Fibroblast of mammary gland (primary cell): ENCODE measurements around the gene DNMBP.

Experiments
- DNase-seq: peaks from one replicate; pipeline ENCODE4 v3.0.0-alpha.2; 2010; ENCODE audit warnings: low read depth
- H3K4me3 ChIP-seq: 2 replicates; pipeline ENCODE4 v1.5.1; 2011; ENCODE audit warnings: low read depth, mild to moderate bottlenecking, low read length, moderate library complexity; ENCODE audit not compliant: control insufficient read depth
- CTCF ChIP-seq: conservative IDR thresholded peaks from 2 replicates; pipeline ENCODE4 v1.5.1; 2011; ENCODE audit warnings: low read depth, low read length, inconsistent platforms; ENCODE audit not compliant: control insufficient read depth, insufficient read depth

DNMBP gene

GRCh38 chr10:99920901-99921300 lies 88.8 kb downstream of the DNMBP start:
- no peak for TF ChIP-seq CTCF
- DNase-seq: peak; percentile 71

GRCh38 chr10:99920486-99920885 lies 89.3 kb downstream of the DNMBP start:
- TF ChIP-seq CTCF: no peak
- H3K4me3 ChIP-seq: no peak overlapping the region
- DNase-seq: no peak

More at GRCh38 chr10:99920901-99921300, 88.8 kb downstream of the DNMBP start:
- no peak overlapping the region for H3K4me3 ChIP-seq

GRCh38 chr10:99917963-99918825 lies 91.6 kb downstream of the DNMBP start:
- H3K4me3 ChIP-seq: peak overlapping the region; percentile 8
- DNase-seq: peak; percentile 59
- no peak for TF ChIP-seq CTCF

- no peak for DNase-seq
- no peak for TF ChIP-seq CTCF
- no peak overlapping the region for H3K4me3 ChIP-seq
These were observed 93.0 kb downstream of the DNMBP start for GRCh38 chr10:99916776-99917175.

GRCh38 chr10:99915414-99915813 lies 94.3 kb downstream of the DNMBP start:
- TF ChIP-seq CTCF: no peak

GRCh38 chr10:99914236-99914635 lies 95.5 kb downstream of the DNMBP start:
- no peak for DNase-seq
- no peak overlapping the region for H3K4me3 ChIP-seq
- TF ChIP-seq CTCF: no peak

More at GRCh38 chr10:99915414-99915813, 94.3 kb downstream of the DNMBP start:
- no peak for DNase-seq
- H3K4me3 ChIP-seq: no peak overlapping the region
